ENCODE data around the gene KIF18B.

The KIF18B gene

DNA sequence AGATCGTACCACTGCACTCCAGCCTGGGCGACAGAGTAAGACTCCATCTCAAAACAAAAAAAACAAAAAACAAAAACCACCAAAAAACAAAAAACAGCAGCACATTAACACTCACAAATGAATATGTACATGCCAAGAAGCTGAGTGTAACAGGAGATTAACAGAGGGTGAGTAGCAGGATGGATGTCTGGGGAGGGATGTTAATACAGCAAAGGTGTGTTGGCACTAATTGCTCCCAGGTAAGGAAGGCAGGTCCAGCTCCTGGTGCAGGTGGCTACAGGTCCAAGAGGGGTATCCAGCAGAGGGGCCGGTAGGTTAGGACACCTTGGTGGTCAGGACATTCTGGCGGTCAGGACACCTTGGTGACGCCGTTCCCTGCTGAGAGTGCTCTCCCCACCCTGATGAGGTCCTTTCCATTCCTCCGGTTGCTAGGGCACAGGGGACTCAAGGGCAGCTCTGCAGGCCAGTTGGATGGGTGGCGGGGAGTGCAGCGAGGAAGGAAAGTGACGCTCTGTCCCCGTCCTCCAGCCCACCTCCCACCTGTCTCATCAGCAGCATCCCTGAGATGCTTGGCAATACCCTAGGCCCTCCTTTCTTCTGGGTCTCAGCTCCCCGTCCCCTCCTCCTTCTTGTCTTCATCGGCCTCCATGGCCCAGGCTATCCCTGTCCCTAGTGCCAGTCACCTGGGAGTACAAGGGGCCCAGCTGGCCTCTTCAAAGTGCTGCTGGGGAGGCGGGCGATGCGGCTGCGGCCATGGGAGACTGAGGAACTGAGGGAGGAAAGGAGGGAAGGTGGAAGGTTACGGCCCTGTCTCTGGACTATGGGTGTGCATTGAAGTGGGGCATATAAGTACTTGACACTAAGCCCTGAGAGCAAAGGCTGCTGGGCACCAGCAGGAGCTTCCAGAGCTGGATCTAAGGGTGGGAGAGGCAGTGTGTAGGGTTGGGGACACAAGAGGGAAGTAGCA, 21.6 kb downstream of the KIF18B start:
- DNase-seq: peak in 2 of 42 donors; percentile 8 to 14
- intact Hi-C loops (cut with DNase I): no loop called here

DNA sequence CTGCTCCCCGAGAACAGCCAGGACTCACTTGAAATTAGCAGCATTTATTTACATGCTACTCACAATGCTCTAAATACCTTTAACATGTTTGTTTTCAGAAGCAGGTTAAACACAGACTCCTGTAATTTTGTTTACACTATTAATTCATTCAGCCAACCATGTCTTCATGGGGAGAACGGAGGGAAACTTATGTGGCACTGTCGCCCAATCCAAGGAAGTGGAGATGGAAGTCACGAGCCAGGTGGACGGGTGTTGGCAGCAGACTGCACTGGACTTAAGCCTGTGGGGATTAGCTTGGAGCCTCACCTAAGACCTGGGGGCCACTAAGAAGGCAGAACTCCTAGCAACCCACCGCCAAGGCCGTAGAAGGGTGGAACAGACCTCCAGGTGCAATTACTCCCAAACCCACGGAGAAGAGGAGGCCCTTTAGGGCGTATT, 23.4 kb downstream of the KIF18B start:
- peak in 2 of 42 donors; percentile 7 to 13 for DNase-seq
- intact Hi-C loops (cut with DNase I): no loop called here

DNA sequence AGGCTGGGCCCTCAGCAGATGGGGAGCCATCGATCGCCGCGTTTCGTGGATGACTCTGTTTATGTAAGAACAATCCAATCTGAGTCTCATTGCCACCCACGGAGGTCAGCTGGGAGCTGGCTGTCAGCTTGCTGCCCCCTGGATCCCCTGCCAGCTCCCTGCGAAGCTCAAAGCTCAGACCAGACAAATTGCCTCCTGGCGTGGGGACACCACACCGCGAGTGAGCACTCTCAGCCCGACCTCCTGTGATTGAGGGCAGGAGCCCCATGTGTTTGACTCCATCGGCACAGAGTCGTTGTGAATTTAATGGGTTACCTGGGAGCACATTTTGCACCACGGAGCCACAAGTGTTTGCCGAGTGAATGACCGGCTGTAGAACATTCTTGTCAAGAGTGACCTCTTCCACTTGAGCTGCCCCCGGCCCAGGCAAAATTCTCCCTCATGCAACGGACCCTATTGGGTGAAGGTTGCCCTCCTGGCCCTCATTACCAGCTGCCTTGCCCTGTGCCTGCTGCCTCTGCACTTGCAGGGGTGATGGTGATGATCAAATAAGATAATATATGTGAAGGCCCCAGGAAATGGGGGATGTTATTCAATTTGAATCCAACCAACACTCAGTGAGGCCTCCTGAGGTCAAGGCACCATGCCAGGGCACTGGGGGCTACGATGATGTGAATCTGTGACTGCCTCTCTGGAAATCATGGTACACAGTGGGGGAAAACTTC, 24.7 kb downstream of the KIF18B start:
- intact Hi-C loops (cut with DNase I): no loop called here
- peak in 7 of 42 donors; percentile 1 to 27 (median 8) for DNase-seq

DNA sequence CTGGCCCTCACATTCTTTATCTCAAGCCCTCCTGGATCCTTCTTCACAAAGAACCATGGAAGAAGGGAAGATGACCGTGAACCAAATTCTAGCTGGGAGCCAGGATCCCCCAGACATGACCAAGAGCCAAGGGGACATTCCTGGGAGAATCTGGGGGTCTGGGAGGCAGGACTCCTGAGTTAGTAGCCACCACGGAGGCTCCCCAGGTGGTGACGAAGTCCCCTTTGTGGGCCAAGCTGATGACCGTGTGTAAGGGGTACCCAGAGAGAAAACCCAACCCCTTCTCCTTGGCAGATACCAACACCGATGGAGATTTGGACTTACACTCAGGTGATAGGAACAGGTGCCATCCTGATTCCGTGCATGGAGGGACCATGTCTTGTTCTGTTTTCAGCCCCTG, 25.4 kb downstream of the KIF18B start:
- DNase-seq: peak in 3 of 42 donors; percentile 2 to 7 (median 4)
- intact Hi-C loops (cut with DNase I): no loop called here

DNA sequence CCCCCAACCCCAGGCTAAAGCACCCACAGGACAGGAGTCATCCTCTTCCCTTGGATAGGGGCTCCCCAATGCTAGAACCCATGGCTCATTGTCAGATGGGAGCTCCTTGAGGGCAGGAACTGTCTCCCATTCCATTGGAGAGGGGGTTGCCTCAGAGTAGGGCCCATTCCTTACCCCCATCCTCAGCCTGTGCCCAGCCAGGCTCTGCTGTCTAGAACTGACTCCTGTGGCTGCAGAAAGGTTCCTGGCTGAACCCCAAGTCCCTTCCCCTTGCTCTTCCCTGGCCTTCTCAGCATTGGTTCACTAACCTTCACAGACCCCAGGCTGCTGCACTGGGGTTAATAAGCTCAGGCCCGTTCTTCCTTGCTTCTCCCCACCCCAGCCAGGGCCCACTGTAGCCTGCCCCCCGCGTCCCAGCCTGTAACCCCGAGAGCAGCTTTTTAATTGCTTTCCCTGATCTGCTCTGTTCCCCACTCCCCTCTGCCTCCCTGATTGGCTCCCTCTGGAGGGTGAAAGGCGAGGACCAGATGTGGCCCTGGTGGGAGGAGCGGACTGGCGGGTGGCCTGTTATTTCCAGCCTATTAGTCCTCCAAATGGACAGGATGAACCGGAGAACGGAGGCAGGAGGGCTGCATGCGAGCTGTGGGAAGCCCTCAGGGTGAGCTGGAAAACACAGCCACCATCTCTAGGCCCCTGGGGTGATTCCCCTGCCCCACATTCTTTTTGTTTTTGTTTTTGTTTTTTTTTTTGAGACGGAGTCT, 26.3 kb downstream of the KIF18B start:
- peak in 8 of 42 donors; percentile 3 to 41 (median 16) for DNase-seq
- intact Hi-C loops (cut with DNase I): no loop called here

DNA sequence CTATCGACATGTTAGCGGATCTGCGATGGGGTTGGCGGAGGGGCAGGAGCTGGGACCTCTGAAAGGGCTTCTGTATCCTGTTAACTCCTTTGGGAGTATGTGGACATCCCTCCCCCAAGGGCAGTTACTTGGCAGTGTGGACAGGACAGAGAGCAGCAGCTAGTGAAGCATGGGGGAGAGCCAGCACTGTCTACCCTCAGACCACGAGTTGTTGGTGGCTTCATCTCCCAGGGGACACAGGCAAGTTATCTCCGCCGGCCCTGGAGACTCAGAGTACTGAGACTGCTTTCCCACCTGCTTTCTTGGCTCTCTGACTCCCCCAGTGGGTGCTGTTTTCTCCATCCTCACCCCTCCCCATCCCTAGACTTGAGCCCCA, 27.0 kb downstream of the KIF18B start:
- DNase-seq: peak in 7 of 42 donors; percentile 3 to 27 (median 15)

DNA sequence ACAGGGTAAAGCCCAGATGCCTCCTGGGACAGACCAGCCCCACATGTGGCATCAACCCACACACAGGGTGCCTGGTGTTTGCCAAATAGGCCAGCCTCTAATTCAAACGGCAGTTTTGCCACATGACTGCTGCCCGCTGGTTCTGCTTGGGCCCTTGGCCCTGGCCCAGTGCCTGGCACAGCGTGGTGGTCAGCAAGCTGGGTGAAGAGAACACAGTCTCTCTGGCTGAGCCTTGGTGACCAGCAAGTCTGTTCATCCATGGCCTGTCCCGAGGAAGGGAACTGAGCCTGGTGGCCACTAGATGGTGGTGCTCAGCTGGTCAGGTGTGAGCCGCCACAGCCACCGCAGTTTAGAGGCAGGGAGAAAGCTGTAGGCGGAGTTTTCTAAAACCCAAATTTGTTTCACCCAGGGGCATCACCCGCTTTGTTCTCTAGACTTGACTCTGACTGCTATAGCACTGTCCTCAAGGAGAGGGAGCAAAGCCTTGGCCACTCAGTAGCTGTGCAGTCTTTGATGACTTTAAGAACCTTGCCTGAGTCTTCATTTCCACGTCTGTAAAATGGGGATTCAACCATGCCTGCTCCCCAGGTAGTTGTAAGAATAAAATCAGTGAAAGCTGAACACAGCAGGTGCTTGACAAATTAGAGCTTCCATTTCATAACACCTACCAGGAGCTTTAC, 27.5 kb downstream of the KIF18B start:
- peak; percentile 61 to 90 (median 78) for DNase-seq
- intact Hi-C loops (cut with DNase I): loop anchor here (5.0 kb wide), 1 partner anchor 97 kb away; no protein-coding TSS in a partner anchor

More for the DNA sequence above, 27.0 kb downstream of the KIF18B start:
- intact Hi-C loops (cut with DNase I): no loop called here

DNA sequence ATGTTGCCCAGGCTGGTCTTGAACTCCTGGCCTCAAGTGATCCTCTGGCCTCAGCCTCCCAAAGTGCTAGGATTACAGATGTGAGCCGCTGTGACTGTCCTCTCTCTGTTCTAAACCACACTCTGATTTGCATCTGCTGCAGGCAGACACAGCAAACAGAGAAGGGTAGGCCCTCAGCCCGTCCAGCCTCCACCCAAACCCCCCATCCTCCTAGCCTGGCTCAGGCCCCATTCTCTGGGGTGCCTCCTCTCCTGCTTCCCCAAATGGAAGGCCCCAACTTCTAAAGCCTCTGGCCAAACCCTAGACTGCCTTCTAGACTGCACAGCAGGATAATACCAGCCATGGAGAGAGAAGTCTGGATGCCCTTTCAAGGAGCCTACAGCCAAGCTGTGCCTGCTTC, 28.2 kb downstream of the KIF18B start:
- DNase-seq: peak in 4 of 42 donors; percentile 1 to 20 (median 4)
- intact Hi-C loops (cut with DNase I): loop anchor here (5.0 kb wide), 1 partner anchor 98 kb away; no protein-coding TSS in a partner anchor

DNA sequence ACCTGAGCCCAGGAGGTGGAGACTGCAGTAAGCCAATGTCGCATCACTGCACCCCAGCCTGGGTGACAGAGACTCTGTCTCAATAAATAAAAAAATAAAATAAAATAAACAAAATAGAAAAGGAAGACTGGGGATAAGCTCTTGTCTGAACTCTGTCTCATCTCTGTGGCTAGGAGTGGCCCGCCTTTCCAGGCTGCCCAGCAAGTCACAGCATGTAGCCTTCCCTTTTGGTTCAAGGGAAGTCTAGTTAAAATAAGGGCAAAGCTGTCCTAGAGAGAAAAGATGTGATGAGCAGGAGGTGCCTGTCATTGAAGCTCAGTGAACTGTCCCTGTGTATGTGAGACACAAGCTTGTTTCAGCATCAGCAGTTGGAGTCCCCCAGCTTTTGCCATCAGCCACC, 29.6 kb downstream of the KIF18B start:
- intact Hi-C loops (cut with DNase I): loop anchor here (5.0 kb wide), 1 partner anchor 99 kb away; no protein-coding TSS in a partner anchor

DNA sequence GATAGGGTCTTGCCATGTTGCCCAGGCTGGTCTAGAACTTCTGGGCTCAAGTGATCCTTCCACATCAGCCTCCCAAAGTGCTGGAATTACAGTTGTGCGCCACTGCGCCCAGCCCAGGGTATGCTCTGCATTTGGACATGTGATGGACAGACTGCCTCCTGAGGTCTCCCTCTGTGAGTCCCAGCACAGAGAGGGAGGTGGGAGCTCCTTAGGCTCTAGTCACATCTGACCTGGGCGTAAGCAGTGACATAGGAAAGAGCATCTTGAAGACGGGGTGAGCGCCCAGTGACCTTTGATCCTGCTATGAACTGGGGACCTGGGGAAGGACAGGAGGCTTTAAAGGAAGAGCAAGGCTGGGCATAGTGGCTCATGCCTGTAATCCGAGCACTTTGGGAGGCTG, 30.1 kb downstream of the KIF18B start:
- DNase-seq: peak in 6 of 42 donors; percentile 8 to 13 (median 10)
- intact Hi-C loops (cut with DNase I): loop anchor here (5.0 kb wide), 1 partner anchor 100 kb away; no protein-coding TSS in a partner anchor

More for the DNA sequence above, 29.6 kb downstream of the KIF18B start:
- peak in 4 of 42 donors; percentile 1 to 29 (median 4) for DNase-seq

DNA sequence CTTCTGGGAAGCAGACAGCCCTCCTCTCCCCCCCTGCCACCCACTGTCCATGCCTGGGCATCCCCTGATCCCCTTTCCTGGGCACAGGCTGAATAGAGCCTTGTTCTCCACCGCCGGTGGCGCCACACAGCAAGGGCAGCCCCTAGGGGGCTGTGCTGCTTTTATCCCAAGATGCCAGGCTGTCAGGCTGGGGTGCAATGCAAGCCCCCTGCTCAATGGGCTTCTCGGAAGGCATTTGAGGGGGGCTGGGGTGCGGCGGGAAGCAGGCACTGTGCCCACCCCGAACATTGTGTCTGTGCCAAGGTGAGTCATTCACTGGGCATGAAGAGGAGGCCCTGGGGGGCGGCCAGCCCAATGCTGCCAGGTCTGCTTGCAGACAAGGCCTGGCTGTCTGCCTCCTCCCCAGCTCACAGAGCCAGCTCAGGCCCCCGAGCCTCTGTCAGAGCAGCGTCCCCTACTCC, 30.8 kb downstream of the KIF18B start:
- DNase-seq: peak; percentile 46 to 93 (median 73)
- intact Hi-C loops (cut with DNase I): loop anchor here (5.0 kb wide), 1 partner anchor 100 kb away; no protein-coding TSS in a partner anchor

DNA sequence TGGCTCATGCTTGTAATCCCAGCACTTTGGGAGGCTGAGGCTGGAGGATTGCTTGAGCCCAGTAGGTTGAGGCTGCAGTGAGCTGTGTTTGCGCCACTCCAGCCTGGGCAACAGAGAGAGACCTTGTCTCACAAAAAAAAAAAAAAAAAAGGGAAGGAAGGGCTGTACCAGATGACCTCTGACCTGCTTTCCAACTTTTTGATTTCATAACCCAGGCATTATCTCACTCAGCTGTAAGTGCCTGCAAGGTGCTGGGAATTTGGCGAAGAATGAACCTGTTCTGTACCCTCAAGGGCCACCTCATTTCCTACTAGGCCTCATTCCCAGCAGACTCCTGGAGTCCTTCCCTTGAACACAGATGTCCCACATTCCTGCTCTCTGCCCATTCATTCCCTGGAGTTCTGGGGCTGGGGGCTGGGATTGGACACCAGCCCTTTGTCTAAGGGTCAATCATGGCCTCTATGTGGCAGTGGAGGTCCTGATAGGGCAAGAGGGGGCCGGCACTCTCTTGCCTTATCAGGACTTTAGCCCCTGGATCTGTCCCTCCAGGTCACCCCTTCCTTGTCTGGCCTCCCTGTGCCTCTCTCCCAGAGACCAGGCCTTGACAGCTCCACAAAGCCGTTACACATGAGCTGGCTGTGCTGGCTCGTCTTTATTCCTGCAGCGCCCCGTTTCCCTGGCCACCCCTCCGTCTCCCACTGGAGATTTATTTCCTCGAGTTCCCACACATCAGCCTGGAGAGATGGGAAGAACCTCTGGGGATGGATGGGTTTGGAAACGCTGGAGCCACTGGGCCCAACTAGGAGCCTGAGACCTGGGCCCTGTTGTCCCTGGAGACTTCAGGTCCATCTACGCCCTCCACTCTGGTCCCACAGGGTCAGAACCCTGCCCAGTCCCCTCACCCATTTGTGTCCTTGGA, 31.5 kb downstream of the KIF18B start:
- intact Hi-C loops (cut with DNase I): loop anchor here (5.0 kb wide), 1 partner anchor 101 kb away; no protein-coding TSS in a partner anchor
- peak in 9 of 42 donors; percentile 10 to 77 (median 36) for DNase-seq

DNA sequence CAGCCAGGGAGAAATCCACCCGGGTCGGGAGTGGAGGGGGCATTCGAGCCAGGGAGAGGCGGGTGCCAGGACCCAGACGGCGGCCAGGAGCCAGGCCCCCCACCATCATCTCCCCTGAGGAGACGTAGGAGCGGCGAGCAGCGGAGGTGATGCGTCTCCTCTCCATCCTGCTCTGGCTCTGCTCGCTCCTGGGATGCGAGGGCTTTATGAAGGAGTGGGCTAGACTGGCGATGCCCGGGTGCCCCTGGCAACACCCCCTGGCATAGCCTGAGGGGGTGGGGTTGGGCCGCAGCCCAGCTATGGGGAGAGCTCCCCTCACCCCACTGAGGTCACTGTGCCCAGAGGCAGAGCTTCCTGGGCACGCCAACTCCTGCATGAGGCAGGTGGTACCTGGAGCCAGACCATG, 32.2 kb downstream of the KIF18B start, which contains the start of gene GFAP:
GFAP (minus strand) TSS at position 180 of the 406 bp plus-strand sequence; CDS start at position 166, 14 bp downstream.
- intact Hi-C loops (cut with DNase I): loop anchor here (5.0 kb wide), 1 partner anchor 102 kb away; no protein-coding TSS in a partner anchor
- DNase-seq: peak in 34 of 42 donors; percentile 12 to 84 (median 58)

DNA sequence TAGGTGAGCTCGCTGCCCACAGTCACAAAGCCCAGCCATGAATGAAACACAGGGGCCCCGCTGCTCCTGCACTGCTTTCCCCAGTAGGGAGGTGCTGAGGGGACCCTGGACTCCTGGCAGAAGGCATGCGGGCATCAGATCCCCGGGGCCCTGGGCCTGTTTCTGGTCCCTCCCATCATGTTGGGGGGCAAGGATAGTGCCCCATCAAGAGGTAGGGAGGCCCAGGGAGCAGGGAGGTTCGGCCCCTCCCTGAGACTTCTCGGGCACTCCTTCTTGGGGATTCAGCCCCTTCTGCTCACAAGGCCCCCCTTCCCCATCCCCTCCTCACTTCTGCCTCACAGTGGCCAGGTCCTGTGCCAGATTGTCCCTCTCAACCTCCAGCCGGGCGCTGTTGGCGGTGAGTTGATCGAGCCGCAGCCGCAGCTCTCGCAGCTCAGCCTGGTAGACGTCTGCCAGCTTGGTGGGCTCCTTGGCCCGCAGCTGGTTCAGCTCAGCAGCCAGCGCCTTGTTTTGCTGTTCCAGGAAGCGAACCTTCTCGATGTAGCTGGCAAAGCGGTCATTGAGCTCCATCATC, 32.8 kb downstream of the KIF18B start:
- DNase-seq: peak in 3 of 42 donors; percentile 6 to 31 (median 7)
- intact Hi-C loops (cut with DNase I): loop anchor here (5.0 kb wide), 2 partner anchors 103 to 183 kb away; no protein-coding TSS in a partner anchor

DNA sequence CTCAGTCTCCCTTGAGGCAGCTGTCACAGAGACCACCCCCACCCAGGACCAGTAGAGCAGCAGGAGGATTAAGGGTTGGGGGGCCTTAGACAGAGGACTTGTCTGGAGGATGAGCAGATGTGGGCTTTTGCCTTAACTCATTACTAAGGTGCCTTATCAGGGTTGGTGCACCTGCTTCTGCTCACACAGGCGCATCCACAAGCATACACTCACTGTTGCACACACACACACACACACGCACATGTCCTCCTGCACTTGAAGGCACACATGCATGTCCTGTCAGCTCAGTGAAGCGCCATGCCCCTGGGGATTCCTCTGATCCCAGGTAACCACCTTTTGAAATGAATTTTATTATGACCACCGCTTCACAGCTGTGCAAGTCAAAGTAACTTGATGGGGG, 33.4 kb downstream of the KIF18B start:
- intact Hi-C loops (cut with DNase I): loop anchor here (5.0 kb wide), 1 partner anchor 183 kb away; no protein-coding TSS in a partner anchor
- no peak for DNase-seq

DNA sequence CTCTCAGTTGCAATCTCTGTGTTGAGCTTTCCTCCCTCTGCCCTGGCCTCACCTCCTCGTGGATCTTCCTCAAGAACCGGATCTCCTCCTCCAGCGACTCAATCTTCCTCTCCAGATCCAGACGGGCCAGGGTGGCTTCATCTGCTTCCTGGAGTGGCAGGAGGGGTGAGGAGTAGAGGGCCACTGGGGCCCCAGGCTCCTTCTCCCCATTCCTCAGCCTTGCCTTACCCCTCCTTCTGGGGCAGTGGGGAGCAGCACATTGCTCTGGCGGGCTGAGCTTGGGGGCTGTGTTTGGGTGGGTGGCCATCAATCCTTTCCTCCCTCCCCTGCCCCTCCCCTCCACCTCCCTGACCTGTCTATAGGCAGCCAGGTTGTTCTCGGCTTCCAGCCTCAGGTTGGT, 33.9 kb downstream of the KIF18B start:
- intact Hi-C loops (cut with DNase I): loop anchor here (5.0 kb wide), 1 partner anchor 184 kb away; no protein-coding TSS in a partner anchor
- DNase-seq: peak in 2 of 42 donors; percentile 6 to 19

Measured in head of caudate nucleus (tissue), 42 donors.